HepG2 (cell line): Measurements from ENCODE around the gene LDAH. TPM values are rescaled to one million over a fixed set of nuclear protein-coding genes. Genes with fewer than 3 reads are reported as not detected.
A peak's percentile ranks its signal among the peaks of the same experiment; 100 is the strongest.

Experiments used
- CENPX ChIP-seq: sonication (generic); formaldehyde crosslinking; IDR thresholded peaks from 2 replicates; pipeline ENCODE4 v1.9.0; 2021; ENCODE audit warnings: mild to moderate bottlenecking, missing genetic modification reagents, moderate library complexity
- GATA4 ChIP-seq: sonication (generic); IDR thresholded peaks from 2 replicates; pipeline ENCODE4 v1.6.1; 2016; ENCODE audit warnings: antibody characterized with exemption, low read depth, borderline replicate concordance
- GLI4 ChIP-seq: sonication (generic); formaldehyde crosslinking; IDR thresholded peaks from 2 replicates; pipeline ENCODE4 v1.5.1; 2020; ENCODE audit warnings: missing genetic modification reagents, mild to moderate bottlenecking, moderate library complexity, borderline replicate concordance
- HOXA3 ChIP-seq: sonication (generic); formaldehyde crosslinking; IDR thresholded peaks from 2 replicates; pipeline ENCODE4 v1.5.0; 2020; ENCODE audit warnings: missing genetic modification reagents
- KMT2A ChIP-seq: sonication (generic); formaldehyde crosslinking; IDR thresholded peaks from 2 replicates; pipeline ENCODE4 v1.4.0; 2020; ENCODE audit warnings: missing genetic modification reagents
- MBNL3 ChIP-seq: fragments of 250-450 bp; sonication (Bioruptor Pico); conservative IDR thresholded peaks from 2 replicates; pipeline ENCODE4 v1.8.0; 2022; ENCODE audit warnings: mild to moderate bottlenecking, inconsistent platforms
- MTF1 ChIP-seq: sonication (generic); formaldehyde crosslinking; IDR thresholded peaks from 2 replicates; pipeline ENCODE4 v1.5.0; 2020; ENCODE audit warnings: missing genetic modification reagents
- NAIF1 ChIP-seq: sonication (generic); formaldehyde crosslinking; IDR thresholded peaks from 2 replicates; pipeline ENCODE4 v1.5.0; 2020; ENCODE audit warnings: mild to moderate bottlenecking, missing genetic modification reagents, borderline replicate concordance
- SYNCRIP ChIP-seq: fragments of 200-400 bp; formaldehyde crosslinking; IDR thresholded peaks from 2 replicates; pipeline ENCODE4 v1.6.1; 2018; ENCODE audit warnings: mild to moderate bottlenecking, low read depth, low read length; ENCODE audit not compliant: insufficient read depth
- YEATS2 ChIP-seq: sonication (generic); formaldehyde crosslinking; IDR thresholded peaks from 2 replicates; pipeline ENCODE4 v1.4.0; 2020; ENCODE audit warnings: missing genetic modification reagents, borderline replicate concordance
- ZNF260 ChIP-seq: sonication (generic); formaldehyde crosslinking; IDR thresholded peaks from 2 replicates; pipeline ENCODE4 v1.4.0; 2020; ENCODE audit warnings: missing genetic modification reagents, low read depth, mild to moderate bottlenecking, borderline replicate concordance
- ZNF337 ChIP-seq: sonication (generic); formaldehyde crosslinking; IDR thresholded peaks from 2 replicates; pipeline ENCODE4 v1.5.1; 2020; ENCODE audit warnings: missing genetic modification reagents, low read depth, mild to moderate bottlenecking, borderline replicate concordance
- ZNF549 ChIP-seq: sonication (generic); formaldehyde crosslinking; IDR thresholded peaks from 2 replicates; pipeline ENCODE4 v1.5.0; 2020; ENCODE audit warnings: missing genetic modification reagents
- ZNF678 ChIP-seq: sonication (generic); formaldehyde crosslinking; IDR thresholded peaks from 2 replicates; pipeline ENCODE4 v1.4.0; 2020; ENCODE audit warnings: mild to moderate bottlenecking, missing genetic modification reagents
- ZNF749 ChIP-seq: sonication (generic); formaldehyde crosslinking; IDR thresholded peaks from 2 replicates; pipeline ENCODE4 v1.8.0; 2022; ENCODE audit warnings: mild to moderate bottlenecking, missing genetic modification reagents, moderate library complexity, borderline replicate concordance
- ZNF75D ChIP-seq: sonication (generic); formaldehyde crosslinking; IDR thresholded peaks from 2 replicates; pipeline ENCODE4 v1.8.1; 2023; ENCODE audit warnings: missing genetic modification reagents, mild to moderate bottlenecking, borderline replicate concordance
- polyA plus RNA-seq, 8 experiments: library from polyadenylated mRNA; depleted of rRNA in 3 of 8; stranded (reverse) in 7 of 8; unstranded in 1 of 8; fragments of >200 nt; fragmentation: Illumina TruSeq in 4 of 8; extraction: Trizol in 4 of 8; gene quantifications; 2 replicates each; pipeline versions ENCODE4 v1.2.1 to v1.2.3, GENCODE V29; 2011 to 2016; ENCODE audit warnings: low read depth in 4 of 8, missing spikeins in 1 of 8, mixed read lengths in 1 of 8; ENCODE audit not compliant: insufficient read depth in 1 of 8
- total RNA-seq, 5 experiments: library from RNA; depleted of rRNA; stranded (reverse); fragments of >200 nt; fragmentation: Illumina TruSeq; extraction: Trizol; gene quantifications; 2 replicates each; pipeline ENCODE4 v1.2.3, GENCODE V29; 2016; ENCODE audit warnings: low read depth in 1 of 5
- TF ChIP-seq, protein P1 (sequence below): sonication (generic); formaldehyde crosslinking; IDR thresholded peaks from 2 replicates; pipeline ENCODE4 v1.5.0; 2020; ENCODE audit warnings: mild to moderate bottlenecking, missing genetic modification reagents, borderline replicate concordance
- TF ChIP-seq, protein P2 (sequence below), 2 experiments: sonication (generic) in 1 of 2; formaldehyde crosslinking in 1 of 2; IDR thresholded peaks; 2 replicates each; pipeline versions ENCODE4 v1.4.0 to v1.6.1; 2018 to 2020; ENCODE audit warnings: missing genetic modification reagents in 2 of 2, borderline replicate concordance in 1 of 2, low read depth in 1 of 2, mild to moderate bottlenecking in 1 of 2, missing biosample characterization in 1 of 2
- TF ChIP-seq, protein P3 (sequence below): sonication (generic); formaldehyde crosslinking; IDR thresholded peaks from 2 replicates; pipeline ENCODE4 v1.4.0; 2020; ENCODE audit warnings: mild to moderate bottlenecking, missing genetic modification reagents
- TF ChIP-seq, protein P4 (sequence below), 2 experiments: fragments of 450-650 bp in 1 of 2; sonication (generic) in 1 of 2; formaldehyde crosslinking; IDR thresholded peaks; 2 replicates each; pipeline versions ENCODE4 v1.5.0 to v1.8.0; 2020 to 2022; ENCODE audit warnings: mild to moderate bottlenecking in 1 of 2, missing genetic modification reagents in 1 of 2
- TF ChIP-seq, protein P5 (sequence below): sonication (generic); formaldehyde crosslinking; IDR thresholded peaks from 2 replicates; pipeline ENCODE4 v1.4.0; 2020; ENCODE audit warnings: mild to moderate bottlenecking, low read depth, missing genetic modification reagents

LDAH gene
- total and polyA plus RNA-seq, 2 of the 13 experiments (the other 11 are each of a cell fraction or from before 2014, with no cell fraction given), result 28.8 to 46.2 TPM

DNA sequence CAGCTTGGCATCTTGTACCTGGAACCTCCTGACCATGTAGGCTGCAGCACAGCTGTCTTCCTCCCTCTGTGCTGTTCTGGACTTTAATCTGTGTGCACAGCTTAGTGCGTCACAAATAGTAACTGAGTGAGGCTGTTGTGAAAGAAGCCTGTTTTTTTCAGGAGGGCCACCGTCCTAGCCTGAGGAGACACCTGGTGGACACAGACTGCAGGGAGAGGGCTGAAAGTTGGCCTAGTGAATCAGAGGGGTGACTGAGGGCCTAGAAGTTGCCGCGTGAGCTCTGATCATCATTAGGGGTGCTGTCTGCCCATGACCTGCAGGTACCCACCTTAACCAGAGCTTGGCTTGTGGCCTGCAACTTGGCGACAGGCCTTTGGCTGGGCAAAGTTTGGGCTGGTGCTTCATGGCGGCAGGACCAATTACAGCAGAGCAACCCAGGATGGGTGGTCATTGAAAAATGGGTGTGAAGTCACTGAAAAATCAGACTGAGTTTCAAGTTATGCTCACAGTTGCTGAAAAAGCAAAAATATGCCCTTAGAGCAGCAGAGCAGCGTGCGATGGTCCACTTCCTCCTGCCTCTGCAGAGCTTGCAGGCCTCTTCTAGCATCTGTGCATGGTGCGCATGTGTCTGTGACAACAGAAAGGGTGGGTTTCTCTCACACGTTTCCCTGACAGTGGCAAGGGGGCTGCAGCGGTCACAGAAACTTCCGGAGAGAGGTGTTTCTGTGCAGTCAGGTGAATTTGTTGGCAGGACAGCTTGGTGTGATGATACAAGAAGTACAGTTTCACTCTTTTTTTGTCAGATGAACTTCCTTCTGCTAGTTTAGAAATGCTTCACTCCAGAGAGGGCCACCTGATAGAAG is 146.3 kb downstream of the LDAH start (continued):
- TF ChIP-seq GATA4 (no peak), YEATS2 (peak; percentile 72; the same call in 1 of the 2 replicates), GLI4 (CRISPR knock-in tag) (no peak), ZNF260 (CRISPR knock-in tag) (no peak), ZNF678 (CRISPR knock-in tag) (no peak), NAIF1 (CRISPR knock-in tag) (no peak), CENPX (CRISPR knock-in tag) (no peak), KMT2A (CRISPR knock-in tag) (peak; percentile 58), ZNF75D (CRISPR knock-in tag) (no peak), ZNF337 (CRISPR knock-in tag) (0 out of 2 replicates have a peak, but pooled peaks have one; percentile 44), MBNL3 (CRISPR knock-in tag) (no peak), MTF1 (CRISPR knock-in tag) (no peak), ZNF749 (CRISPR knock-in tag) (peak; percentile 85; the same call in 1 of the 2 replicates), ZNF549 (CRISPR knock-in tag) (no peak), SYNCRIP (no peak), HOXA3 (peak; percentile 97)
- TF ChIP-seq, protein P1, sequence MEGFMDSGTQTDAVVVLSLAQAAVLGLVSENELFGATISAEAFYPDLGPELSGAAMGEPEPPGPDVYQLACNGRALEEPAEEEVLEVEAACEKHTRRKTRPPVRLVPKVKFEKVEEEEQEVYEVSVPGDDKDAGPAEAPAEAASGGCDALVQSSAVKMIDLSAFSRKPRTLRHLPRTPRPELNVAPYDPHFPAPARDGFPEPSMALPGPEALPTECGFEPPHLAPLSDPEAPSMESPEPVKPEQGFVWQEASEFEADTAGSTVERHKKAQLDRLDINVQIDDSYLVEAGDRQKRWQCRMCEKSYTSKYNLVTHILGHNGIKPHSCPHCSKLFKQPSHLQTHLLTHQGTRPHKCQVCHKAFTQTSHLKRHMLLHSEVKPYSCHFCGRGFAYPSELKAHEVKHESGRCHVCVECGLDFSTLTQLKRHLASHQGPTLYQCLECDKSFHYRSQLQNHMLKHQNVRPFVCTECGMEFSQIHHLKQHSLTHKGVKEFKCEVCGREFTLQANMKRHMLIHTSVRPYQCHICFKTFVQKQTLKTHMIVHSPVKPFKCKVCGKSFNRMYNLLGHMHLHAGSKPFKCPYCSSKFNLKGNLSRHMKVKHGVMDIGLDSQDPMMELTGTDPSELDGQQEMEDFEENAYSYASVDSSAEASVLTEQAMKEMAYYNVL (CRISPR knock-in tag), result peak; percentile 89; the same call in 1 of the 2 replicates
- TF ChIP-seq, protein P2, sequence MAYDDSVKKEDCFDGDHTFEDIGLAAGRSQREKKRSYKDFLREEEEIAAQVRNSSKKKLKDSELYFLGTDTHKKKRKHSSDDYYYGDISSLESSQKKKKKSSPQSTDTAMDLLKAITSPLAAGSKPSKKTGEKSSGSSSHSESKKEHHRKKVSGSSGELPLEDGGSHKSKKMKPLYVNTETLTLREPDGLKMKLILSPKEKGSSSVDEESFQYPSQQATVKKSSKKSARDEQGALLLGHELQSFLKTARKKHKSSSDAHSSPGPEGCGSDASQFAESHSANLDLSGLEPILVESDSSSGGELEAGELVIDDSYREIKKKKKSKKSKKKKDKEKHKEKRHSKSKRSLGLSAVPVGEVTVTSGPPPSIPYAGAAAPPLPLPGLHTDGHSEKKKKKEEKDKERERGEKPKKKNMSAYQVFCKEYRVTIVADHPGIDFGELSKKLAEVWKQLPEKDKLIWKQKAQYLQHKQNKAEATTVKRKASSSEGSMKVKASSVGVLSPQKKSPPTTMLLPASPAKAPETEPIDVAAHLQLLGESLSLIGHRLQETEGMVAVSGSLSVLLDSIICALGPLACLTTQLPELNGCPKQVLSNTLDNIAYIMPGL (CRISPR knock-in tag; IDR thresholded peaks at IDR 0.05; ENCODE audit: borderline replicate concordance in 1 of 2, low read depth in 1 of 2), result peak; percentile 96 to 98
- TF ChIP-seq, protein P3, sequence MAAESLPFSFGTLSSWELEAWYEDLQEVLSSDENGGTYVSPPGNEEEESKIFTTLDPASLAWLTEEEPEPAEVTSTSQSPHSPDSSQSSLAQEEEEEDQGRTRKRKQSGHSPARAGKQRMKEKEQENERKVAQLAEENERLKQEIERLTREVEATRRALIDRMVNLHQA, result no peak
- TF ChIP-seq, protein P4, sequence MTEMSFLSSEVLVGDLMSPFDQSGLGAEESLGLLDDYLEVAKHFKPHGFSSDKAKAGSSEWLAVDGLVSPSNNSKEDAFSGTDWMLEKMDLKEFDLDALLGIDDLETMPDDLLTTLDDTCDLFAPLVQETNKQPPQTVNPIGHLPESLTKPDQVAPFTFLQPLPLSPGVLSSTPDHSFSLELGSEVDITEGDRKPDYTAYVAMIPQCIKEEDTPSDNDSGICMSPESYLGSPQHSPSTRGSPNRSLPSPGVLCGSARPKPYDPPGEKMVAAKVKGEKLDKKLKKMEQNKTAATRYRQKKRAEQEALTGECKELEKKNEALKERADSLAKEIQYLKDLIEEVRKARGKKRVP (CRISPR knock-in tag; IDR thresholded peaks at IDR 0.05), result peak in 1 of 2 experiments; percentile 78; a peak in 2 of 4 replicates
- TF ChIP-seq, protein P5, sequence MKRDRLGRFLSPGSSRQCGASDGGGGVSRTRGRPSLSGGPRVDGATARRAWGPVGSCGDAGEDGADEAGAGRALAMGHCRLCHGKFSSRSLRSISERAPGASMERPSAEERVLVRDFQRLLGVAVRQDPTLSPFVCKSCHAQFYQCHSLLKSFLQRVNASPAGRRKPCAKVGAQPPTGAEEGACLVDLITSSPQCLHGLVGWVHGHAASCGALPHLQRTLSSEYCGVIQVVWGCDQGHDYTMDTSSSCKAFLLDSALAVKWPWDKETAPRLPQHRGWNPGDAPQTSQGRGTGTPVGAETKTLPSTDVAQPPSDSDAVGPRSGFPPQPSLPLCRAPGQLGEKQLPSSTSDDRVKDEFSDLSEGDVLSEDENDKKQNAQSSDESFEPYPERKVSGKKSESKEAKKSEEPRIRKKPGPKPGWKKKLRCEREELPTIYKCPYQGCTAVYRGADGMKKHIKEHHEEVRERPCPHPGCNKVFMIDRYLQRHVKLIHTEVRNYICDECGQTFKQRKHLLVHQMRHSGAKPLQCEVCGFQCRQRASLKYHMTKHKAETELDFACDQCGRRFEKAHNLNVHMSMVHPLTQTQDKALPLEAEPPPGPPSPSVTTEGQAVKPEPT (CRISPR knock-in tag), result no peak; the same call in 1 of the 2 replicates
